Measurements from ENCODE around the gene C6orf120.
A peak's percentile ranks its signal among the peaks of the same experiment; 100 is the strongest.

C6orf120 gene

DNA sequence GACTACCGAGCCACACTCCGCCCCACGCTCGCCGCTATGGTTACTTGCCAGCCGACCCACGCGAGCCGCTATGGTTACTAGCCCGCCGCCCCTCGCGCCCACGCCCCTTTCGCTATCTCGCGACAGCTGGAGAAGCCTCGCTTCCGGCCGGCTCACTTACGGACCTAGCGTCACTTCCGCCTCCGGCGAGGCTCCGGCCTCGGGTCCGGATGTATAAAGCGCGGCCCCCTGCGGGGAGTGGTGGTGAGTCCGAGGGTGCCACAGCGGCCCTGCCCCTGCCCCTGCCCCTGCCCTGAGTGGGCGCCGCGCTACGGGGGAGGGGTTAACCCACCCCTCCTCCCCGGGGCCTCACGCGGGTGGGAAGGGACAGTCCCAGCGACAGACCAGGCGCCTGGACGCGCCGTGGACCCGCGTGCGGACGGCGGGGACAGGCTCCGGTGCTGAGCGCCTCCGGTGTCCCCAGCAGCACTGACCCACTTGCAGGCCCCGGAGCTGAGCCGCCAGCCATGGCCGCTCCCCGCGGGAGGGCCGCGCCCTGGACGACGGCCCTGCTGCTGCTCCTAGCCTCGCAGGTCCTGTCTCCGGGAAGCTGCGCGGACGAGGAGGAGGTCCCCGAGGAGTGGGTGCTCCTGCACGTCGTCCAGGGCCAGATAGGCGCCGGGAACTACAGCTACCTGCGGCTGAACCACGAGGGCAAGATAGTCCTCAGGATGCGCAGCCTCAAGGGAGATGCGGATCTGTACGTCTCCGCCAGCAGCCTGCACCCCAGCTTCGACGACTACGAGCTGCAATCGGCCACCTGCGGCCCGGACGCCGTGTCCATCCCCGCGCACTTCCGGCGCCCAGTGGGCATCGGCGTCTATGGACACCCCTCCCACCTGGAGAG, at the start of gene C6orf120, which contains the start of gene WDR27:
Gene C6orf120, plus strand, starts transcription at position 173 of the 886 bp plus-strand sequence. Its CDS starts 334 bp downstream, at position 507.
Gene WDR27, minus strand, starts transcription at position 76 of the 886 bp plus-strand sequence. CDS start 13,024 bp downstream, outside the sequence.
- peak within 1 kb of the TSS; percentile 93 for H3K4me3 ChIP-seq (ENCODE audit: low read depth, low read length)
- TF ChIP-seq, protein P1, sequence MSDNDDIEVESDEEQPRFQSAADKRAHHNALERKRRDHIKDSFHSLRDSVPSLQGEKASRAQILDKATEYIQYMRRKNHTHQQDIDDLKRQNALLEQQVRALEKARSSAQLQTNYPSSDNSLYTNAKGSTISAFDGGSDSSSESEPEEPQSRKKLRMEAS (IDR thresholded peaks at IDR 0.05; ENCODE audit: low read depth, low read length): peak; percentile 49
- TF ChIP-seq POLR2A (IDR thresholded peaks at IDR 0.05; ENCODE audit: extremely low read depth, insufficient read length) (peak; percentile 84), MYC (IDR thresholded peaks at IDR 0.05; ENCODE audit: low read depth, low read length) (peak; percentile 67)
- TF ChIP-seq, protein P2, sequence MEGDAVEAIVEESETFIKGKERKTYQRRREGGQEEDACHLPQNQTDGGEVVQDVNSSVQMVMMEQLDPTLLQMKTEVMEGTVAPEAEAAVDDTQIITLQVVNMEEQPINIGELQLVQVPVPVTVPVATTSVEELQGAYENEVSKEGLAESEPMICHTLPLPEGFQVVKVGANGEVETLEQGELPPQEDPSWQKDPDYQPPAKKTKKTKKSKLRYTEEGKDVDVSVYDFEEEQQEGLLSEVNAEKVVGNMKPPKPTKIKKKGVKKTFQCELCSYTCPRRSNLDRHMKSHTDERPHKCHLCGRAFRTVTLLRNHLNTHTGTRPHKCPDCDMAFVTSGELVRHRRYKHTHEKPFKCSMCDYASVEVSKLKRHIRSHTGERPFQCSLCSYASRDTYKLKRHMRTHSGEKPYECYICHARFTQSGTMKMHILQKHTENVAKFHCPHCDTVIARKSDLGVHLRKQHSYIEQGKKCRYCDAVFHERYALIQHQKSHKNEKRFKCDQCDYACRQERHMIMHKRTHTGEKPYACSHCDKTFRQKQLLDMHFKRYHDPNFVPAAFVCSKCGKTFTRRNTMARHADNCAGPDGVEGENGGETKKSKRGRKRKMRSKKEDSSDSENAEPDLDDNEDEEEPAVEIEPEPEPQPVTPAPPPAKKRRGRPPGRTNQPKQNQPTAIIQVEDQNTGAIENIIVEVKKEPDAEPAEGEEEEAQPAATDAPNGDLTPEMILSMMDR (IDR thresholded peaks at IDR 0.05; ENCODE audit: low read depth, low read length): no peak
- DNase-seq (ENCODE audit: low read depth): peak; percentile 99

DNA sequence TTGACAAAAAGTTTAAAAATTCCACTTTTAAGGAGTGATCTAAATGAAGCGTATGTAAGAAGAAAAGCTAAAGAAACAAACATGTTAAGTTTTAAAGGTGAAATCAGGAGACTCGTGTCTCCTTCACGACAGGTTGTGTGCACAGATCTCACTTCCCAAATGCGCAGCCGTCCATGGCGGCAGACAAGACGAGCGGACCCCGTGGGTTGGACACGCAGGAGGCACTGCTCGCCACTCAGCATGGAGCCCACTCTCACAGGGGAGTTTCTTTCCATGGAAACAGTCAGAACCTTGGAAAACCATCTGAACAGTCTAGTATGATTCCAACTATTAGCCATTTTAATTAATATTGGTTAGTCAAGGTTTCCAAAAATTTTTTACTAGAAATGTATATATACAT, 49.0 kb upstream of the C6orf120 start:
- DNase-seq (ENCODE audit: low read depth): no peak
- TF ChIP-seq MYC (IDR thresholded peaks at IDR 0.05; ENCODE audit: low read depth, low read length): no peak
- no peak for TF ChIP-seq POLR2A (IDR thresholded peaks at IDR 0.05; ENCODE audit: extremely low read depth, insufficient read length)
- TF ChIP-seq, protein P1 (IDR thresholded peaks at IDR 0.05; ENCODE audit: low read depth, low read length): no peak
- TF ChIP-seq, protein P2 (IDR thresholded peaks at IDR 0.05; ENCODE audit: low read depth, low read length): no peak
- H3K4me3 ChIP-seq (ENCODE audit: low read depth, low read length): no peak overlapping the region

DNA sequence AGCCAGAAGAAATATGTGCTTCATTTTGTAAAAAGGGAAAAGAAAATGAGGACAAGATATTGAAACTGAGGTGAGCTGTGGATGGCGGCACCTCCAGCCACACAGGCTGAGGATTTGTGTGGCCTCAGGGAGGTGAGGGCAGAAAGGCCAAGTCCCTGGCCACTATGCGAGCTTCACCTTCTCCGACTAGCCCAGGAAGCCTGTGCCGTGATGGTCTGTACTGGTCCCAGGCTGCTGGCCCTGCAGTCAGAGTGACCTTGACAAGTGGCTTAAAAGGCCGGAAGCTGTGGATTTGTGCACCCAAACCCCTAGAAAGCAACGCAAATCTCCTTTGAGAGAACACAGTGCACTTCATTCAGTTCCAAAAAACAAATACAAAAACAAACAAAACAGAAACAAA, 48.2 kb upstream of the C6orf120 start:
- no peak for DNase-seq (ENCODE audit: low read depth)
- no peak for TF ChIP-seq POLR2A (IDR thresholded peaks at IDR 0.05; ENCODE audit: extremely low read depth, insufficient read length)
- TF ChIP-seq, protein P1 (IDR thresholded peaks at IDR 0.05; ENCODE audit: low read depth, low read length): no peak
- no peak for TF ChIP-seq MYC (IDR thresholded peaks at IDR 0.05; ENCODE audit: low read depth, low read length)
- H3K4me3 ChIP-seq (ENCODE audit: low read depth, low read length): no peak overlapping the region

DNA sequence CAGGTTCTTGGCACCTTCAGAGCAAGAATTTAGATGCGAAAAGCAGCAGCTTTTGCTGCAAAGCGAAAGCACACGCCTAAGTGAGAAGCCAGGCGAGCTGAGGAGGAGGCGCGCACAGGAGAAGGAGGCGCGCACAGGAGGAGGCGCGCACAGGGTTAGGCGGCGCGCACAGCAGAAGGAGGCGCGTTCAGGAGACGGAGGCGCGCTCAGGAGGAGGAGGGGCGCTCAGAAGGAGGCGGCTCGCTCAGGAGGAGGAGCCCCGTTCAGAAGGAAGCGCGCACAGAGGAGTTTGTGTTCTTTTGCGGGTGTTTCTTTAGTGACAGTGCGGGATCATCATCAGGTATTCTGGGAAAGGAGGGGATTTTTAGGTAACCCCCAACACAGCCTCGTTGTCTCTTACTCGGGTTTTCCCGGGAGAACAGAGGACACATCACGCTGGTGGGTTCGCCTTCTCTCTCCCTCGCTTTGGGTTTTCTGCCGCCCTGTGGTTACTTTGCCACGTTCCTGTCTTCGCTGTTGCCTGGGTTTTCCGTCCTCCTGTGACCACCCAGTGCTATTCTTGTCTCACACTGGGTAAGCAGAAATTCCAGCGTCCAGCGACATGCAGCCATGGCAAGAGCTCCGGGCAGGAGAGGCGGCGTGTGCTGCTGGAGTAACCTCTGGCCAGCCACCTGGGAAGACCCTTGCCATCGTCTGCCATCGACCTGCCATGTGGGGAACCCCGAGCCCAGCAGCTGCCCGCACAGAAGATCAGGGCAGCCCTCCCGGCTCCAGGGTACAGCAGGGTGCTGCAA, 47.1 kb upstream of the C6orf120 start:
- H3K4me3 ChIP-seq (ENCODE audit: low read depth, low read length): no peak overlapping the region

DNA sequence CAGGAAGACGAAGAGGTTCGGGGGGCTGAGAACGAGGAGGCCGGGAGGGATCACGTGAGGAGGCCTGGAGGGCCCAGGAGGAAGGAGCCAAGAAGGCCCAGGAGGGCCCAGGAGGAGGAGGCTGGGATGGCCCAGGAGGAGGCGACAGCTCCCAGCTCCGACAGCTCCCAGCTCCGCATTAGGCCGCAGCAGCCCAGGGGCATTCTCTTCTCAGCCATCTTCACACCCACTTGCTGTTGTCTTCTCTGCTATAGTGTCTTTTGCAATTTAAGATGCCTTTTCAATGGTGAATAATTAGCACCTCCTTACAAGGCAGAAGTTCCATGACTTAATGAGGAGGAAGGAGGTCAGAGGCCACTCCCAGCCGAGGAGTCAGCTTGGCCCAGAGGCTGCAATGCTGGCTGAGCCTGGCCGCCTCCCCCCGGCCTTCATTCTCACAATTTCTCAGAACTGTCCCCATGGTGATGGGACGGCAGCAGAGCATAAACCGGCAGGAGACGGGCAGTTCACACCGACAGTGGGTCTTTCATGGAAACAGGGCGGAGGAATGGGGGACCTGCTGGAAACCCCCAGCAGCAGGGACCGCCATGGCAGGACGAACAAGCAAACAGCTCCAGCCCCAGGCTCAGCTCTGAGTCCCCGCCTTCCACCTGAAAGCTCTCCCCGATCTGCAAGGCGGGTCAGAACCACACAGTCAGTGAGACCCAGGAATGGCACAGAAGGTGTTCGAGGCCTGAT, 45.2 kb upstream of the C6orf120 start:
- no peak overlapping the region for H3K4me3 ChIP-seq (ENCODE audit: low read depth, low read length)
- TF ChIP-seq, protein P2 (IDR thresholded peaks at IDR 0.05; ENCODE audit: low read depth, low read length): no peak
- TF ChIP-seq MYC (IDR thresholded peaks at IDR 0.05; ENCODE audit: low read depth, low read length) (no peak), POLR2A (IDR thresholded peaks at IDR 0.05; ENCODE audit: extremely low read depth, insufficient read length) (no peak)
- TF ChIP-seq, protein P1 (IDR thresholded peaks at IDR 0.05; ENCODE audit: low read depth, low read length): no peak
- no peak for DNase-seq (ENCODE audit: low read depth)

More for the DNA sequence above, 47.1 kb upstream of the C6orf120 start:
- no peak for DNase-seq (ENCODE audit: low read depth)
- TF ChIP-seq, protein P2 (IDR thresholded peaks at IDR 0.05; ENCODE audit: low read depth, low read length): no peak
- TF ChIP-seq, protein P1 (IDR thresholded peaks at IDR 0.05; ENCODE audit: low read depth, low read length): no peak
- TF ChIP-seq MYC (IDR thresholded peaks at IDR 0.05; ENCODE audit: low read depth, low read length) (no peak), POLR2A (IDR thresholded peaks at IDR 0.05; ENCODE audit: extremely low read depth, insufficient read length) (no peak)
